Ureter (tissue), 1 donor: Measurements from ENCODE around the gene MEG3. TPM values are rescaled to one million over a fixed set of nuclear protein-coding genes. Genes with fewer than 3 reads are reported as not detected.
A peak's percentile ranks its signal among the peaks of the same experiment; 100 is the strongest.

Source experiments
- DNase-seq: peaks from one replicate; pipeline ENCODE4 v3.0.0-alpha.2; 2020; ENCODE audit warnings: low spot score
- total RNA-seq: library from RNA; stranded (reverse); gene quantifications from one replicate; pipeline ENCODE4 v1.2.4, GENCODE V29; 2023
- donor health status: DM: yes; HTN: yes; CAD: no.

The MEG3 gene
- total RNA-seq, 1 donor from 2014 or later = 77.9 TPM

- no peak for DNase-seq
Observed at GRCh38 chr14:100846309-100846859, 20.5 kb downstream of the MEG3 start.

- DNase-seq = no peak
Observed at GRCh38 chr14:100849115-100849781, 23.3 kb downstream of the MEG3 start.

- DNase-seq = peak; percentile 70
Observed at GRCh38 chr14:100850841-100851585, 25.1 kb downstream of the MEG3 start.

GRCh38 chr14:100851586-100851916, 25.6 kb downstream of the MEG3 start:
- DNase-seq = no peak

GRCh38 chr14:100851946-100852620, 26.2 kb downstream of the MEG3 start:
- DNase-seq = no peak

- no peak for DNase-seq
Observed at GRCh38 chr14:100854435-100854834, 28.5 kb downstream of the MEG3 start.

GRCh38 chr14:100855256-100855930, 29.5 kb downstream of the MEG3 start:
- DNase-seq = no peak

- DNase-seq = no peak
Observed at GRCh38 chr14:100856056-100856950, 30.4 kb downstream of the MEG3 start.

GRCh38 chr14:100857233-100857922, 31.5 kb downstream of the MEG3 start:
- DNase-seq = no peak

- no peak for DNase-seq
Observed at GRCh38 chr14:100857923-100858837, 32.3 kb downstream of the MEG3 start.

GRCh38 chr14:100858838-100859220, 32.9 kb downstream of the MEG3 start:
- no peak for DNase-seq

GRCh38 chr14:100859781-100860180, 33.9 kb downstream of the MEG3 start:
- no peak for DNase-seq

- no peak for DNase-seq
Observed at GRCh38 chr14:100860556-100861187, 34.8 kb downstream of the MEG3 start.

- DNase-seq = no peak
Observed at GRCh38 chr14:100861188-100861936, 35.4 kb downstream of the MEG3 start.

GRCh38 chr14:100861937-100862247, 36.0 kb downstream of the MEG3 start:
- DNase-seq = no peak

GRCh38 chr14:100862277-100862676, 36.4 kb downstream of the MEG3 start:
- DNase-seq = no peak

- no peak for DNase-seq
Observed at GRCh38 chr14:100862793-100863192, 36.9 kb downstream of the MEG3 start.

- no peak for DNase-seq
Observed at GRCh38 chr14:100864206-100864605, 38.3 kb downstream of the MEG3 start.
